Erythroblast (primary cell): ENCODE data around the gene OGFRL1.

Experiments used
- DNase-seq, 2 experiments: peaks; one replicate each; lab custom pipeline; 2025; lab: John Stamatoyannopoulos, UW
- GATA1 ChIP-seq: IDR thresholded peaks from 2 replicates; pipeline ENCODE4 v1.6.1; 2011; ENCODE audit warnings: low read depth, mild to moderate bottlenecking, control low read depth, low read length, moderate library complexity
- POLR2A ChIP-seq: IDR thresholded peaks from 2 replicates; pipeline ENCODE4 v1.6.1; 2011; ENCODE audit warnings: mild to moderate bottlenecking, low read length

OGFRL1 gene

GRCh38 chr6:71299541-71300470 lies 11.2 kb downstream of the OGFRL1 start:
- TF ChIP-seq GATA1 (no peak), POLR2A (no peak)
- no peak for DNase-seq

GRCh38 chr6:71300561-71301168 lies 12.1 kb downstream of the OGFRL1 start:
- no peak for DNase-seq
- TF ChIP-seq GATA1 (no peak), POLR2A (no peak)

- TF ChIP-seq POLR2A (no peak), GATA1 (no peak)
- DNase-seq, result no peak
These were observed 12.9 kb downstream of the OGFRL1 start for GRCh38 chr6:71301546-71301945.

GRCh38 chr6:71309656-71310055 lies 21.0 kb downstream of the OGFRL1 start:
- TF ChIP-seq GATA1 (no peak), POLR2A (no peak)
- DNase-seq, result no peak

- DNase-seq, result no peak
- TF ChIP-seq GATA1, result no peak
- TF ChIP-seq POLR2A, result no peak
These were observed 21.6 kb downstream of the OGFRL1 start for GRCh38 chr6:71310261-71310660.

GRCh38 chr6:71312089-71312488 lies 23.5 kb downstream of the OGFRL1 start:
- no peak for TF ChIP-seq POLR2A
- no peak for TF ChIP-seq GATA1
- no peak for DNase-seq

- DNase-seq, result no peak
- TF ChIP-seq POLR2A (no peak), GATA1 (no peak)
These were observed 28.8 kb downstream of the OGFRL1 start for GRCh38 chr6:71317441-71317840.

- TF ChIP-seq GATA1 (no peak), POLR2A (no peak)
- no peak for DNase-seq
These were observed 31.4 kb downstream of the OGFRL1 start for GRCh38 chr6:71320041-71320440.

- no peak for TF ChIP-seq GATA1
- no peak for TF ChIP-seq POLR2A
- no peak for DNase-seq
These were observed 32.7 kb downstream of the OGFRL1 start for GRCh38 chr6:71321314-71321713.

- TF ChIP-seq POLR2A (no peak), GATA1 (no peak)
- no peak for DNase-seq
These were observed 35.7 kb downstream of the OGFRL1 start for GRCh38 chr6:71324194-71324785.

- DNase-seq, result no peak
- no peak for TF ChIP-seq POLR2A
- no peak for TF ChIP-seq GATA1
These were observed 38.0 kb downstream of the OGFRL1 start for GRCh38 chr6:71326611-71327010.

- DNase-seq, result no peak
- TF ChIP-seq GATA1, result no peak
- no peak for TF ChIP-seq POLR2A
These were observed 41.9 kb downstream of the OGFRL1 start for GRCh38 chr6:71330501-71330900.

GRCh38 chr6:71332012-71332411 lies 43.4 kb downstream of the OGFRL1 start:
- TF ChIP-seq GATA1 (no peak), POLR2A (no peak)
- DNase-seq, result no peak

GRCh38 chr6:71333050-71333449 lies 44.4 kb downstream of the OGFRL1 start:
- TF ChIP-seq GATA1 (no peak), POLR2A (no peak)
- no peak for DNase-seq

GRCh38 chr6:71333697-71334096 lies 45.1 kb downstream of the OGFRL1 start:
- no peak for DNase-seq
- TF ChIP-seq GATA1, result no peak
